PC-9 (cell line): Measurements from ENCODE around the gene MFF. TPM values are rescaled to one million over a fixed set of nuclear protein-coding genes. Genes with fewer than 3 reads are reported as not detected.
A peak's percentile ranks its signal among the peaks of the same experiment; 100 is the strongest.

Source experiments
- BruUV-seq: library from RNA; stranded (reverse); fragments of 400-500 nt; replicated peaks from 2 replicates; lab custom pipeline; 2021; lab: Mats Ljungman, UMichigan
- CTCF ChIA-PET: fragments of 300-600 bp; sonication (Branson Sonifier 250); formaldehyde crosslinking; loops from one replicate; lab custom pipeline; 2022; ENCODE audit warnings: antibody characterized with exemption; lab: Charles Lee
- POLR2A ChIA-PET: fragments of 300-600 bp; sonication (Branson Sonifier 250); formaldehyde crosslinking; loops from one replicate; lab custom pipeline; 2022; ENCODE audit warnings: antibody characterized with exemption; ENCODE audit not compliant: unreplicated experiment; lab: Charles Lee
- DNase-seq, 2 experiments: peaks; one replicate each; pipeline versions ENCODE4 v3.0.0 to v3.0.0-alpha.2; 2015 to 2022; ENCODE audit warnings: mixed read lengths in 1 of 2
- H2AFZ ChIP-seq: fragments of 200-600 bp; sonication (generic); 2 replicates; pipeline ENCODE4 v1.8.1; 2017; ENCODE audit warnings: antibody characterized with exemption
- H3F3A ChIP-seq: fragments of 200-600 bp; sonication (generic); 2 replicates; pipeline ENCODE4 v1.8.1; 2017; ENCODE audit warnings: antibody characterized with exemption, mild to moderate bottlenecking, low read depth; ENCODE audit not compliant: insufficient read depth
- H3K27ac ChIP-seq: fragments of 200-600 bp; sonication (generic); 2 replicates; pipeline ENCODE4 v1.6.1; 2016; ENCODE audit warnings: mixed run types
- H3K27me3 ChIP-seq: fragments of 200-600 bp; sonication (generic); 2 replicates; pipeline ENCODE4 v1.6.1; 2016; ENCODE audit warnings: low read depth, mixed run types; ENCODE audit not compliant: insufficient read depth
- H3K36me3 ChIP-seq: fragments of 200-600 bp; sonication (generic); 2 replicates; pipeline ENCODE4 v1.6.1; 2016; ENCODE audit warnings: low read depth, mixed run types
- H3K4me1 ChIP-seq: fragments of 200-600 bp; sonication (generic); replicated peaks from 2 replicates; pipeline ENCODE4 v1.6.1; 2016; ENCODE audit warnings: mixed run types; ENCODE audit not compliant: insufficient read depth
- H3K4me2 ChIP-seq: fragments of 200-600 bp; sonication (generic); 2 replicates; pipeline ENCODE4 v1.6.1; 2017; ENCODE audit warnings: mixed run types
- H3K4me3 ChIP-seq: fragments of 200-600 bp; sonication (generic); 2 replicates; pipeline ENCODE4 v1.6.1; 2016; ENCODE audit warnings: mixed run types
- H3K79me2 ChIP-seq: fragments of 200-600 bp; sonication (generic); 2 replicates; pipeline ENCODE4 v1.6.1; 2017; ENCODE audit warnings: low read depth, mixed run types
- H3K9me2 ChIP-seq: fragments of 200-600 bp; sonication (generic); 2 replicates; pipeline ENCODE4 v1.8.1; 2017; ENCODE audit warnings: mild to moderate bottlenecking; ENCODE audit not compliant: insufficient read depth
- H3K9me3 ChIP-seq: fragments of 200-600 bp; sonication (generic); 2 replicates; pipeline ENCODE4 v1.8.1; 2016; ENCODE audit warnings: low read depth; ENCODE audit not compliant: insufficient read depth
- H4K20me1 ChIP-seq: fragments of 200-600 bp; sonication (generic); 2 replicates; pipeline ENCODE4 v1.8.1; 2017; ENCODE audit not compliant: insufficient read depth
- CTCF ChIP-seq: fragments of 200-600 bp; sonication (generic); conservative IDR thresholded peaks from 2 replicates; pipeline ENCODE4 v1.6.1; 2017; ENCODE audit warnings: mixed run types, antibody characterized with exemption, mild to moderate bottlenecking, moderate library complexity
- EZH2 ChIP-seq: fragments of 200-600 bp; sonication (generic); IDR thresholded peaks from 2 replicates; pipeline ENCODE4 v1.8.0; 2017; ENCODE audit warnings: antibody characterized with exemption, low read depth
- intact Hi-C: fragments of 100-400 bp; cut with micrococcal nuclease; formaldehyde crosslinking; loops from one replicate; pipeline ENCODE4 v1.10.0; 2022; ENCODE audit not compliant: unreplicated experiment
- total RNA-seq: library from RNA; stranded (reverse); gene quantifications from 2 replicates; pipeline ENCODE4 v1.2.3, GENCODE V29; 2021

MFF gene
- total RNA-seq, 1 experiment from 2014 or later = 144 TPM

- peaks cover 32% of the 10 kb centered on the region for H3F3A ChIP-seq
- no peaks in the 10 kb centered on the region for H3K9me3 ChIP-seq
- peaks cover 7% of the 10 kb centered on the region; the same call in 1 of the 2 replicates for H3K79me2 ChIP-seq
- H3K27me3 ChIP-seq = no peaks in the 10 kb centered on the region
- TSS peak; percentile 89 for BruUV-seq
- TF ChIP-seq EZH2 = no peak
- TF ChIP-seq CTCF = peak; percentile 82
- peak; percentile 72 to 95 for DNase-seq
- H4K20me1 ChIP-seq = no peaks in the 10 kb centered on the region
- POLR2A ChIA-PET = interaction anchor here (0.6 kb wide), 2 partner anchors 8 to 77 kb away, joined by 6 to 10 read pairs; no protein-coding TSS in a partner anchor
- no peak overlapping the region for H2AFZ ChIP-seq
- peak overlapping the region; percentile 65 for H3K4me2 ChIP-seq
- intact Hi-C loops = loop anchor here (1.0 to 10.0 kb wide), 9 partner anchors 66 to 638 kb away; partner anchors contain the start of gene AGFG1
- peak overlapping the region; percentile 84 for H3K27ac ChIP-seq
- no peaks in the 10 kb centered on the region for H3K36me3 ChIP-seq
- H3K9me2 ChIP-seq = no peaks in the 10 kb centered on the region
- peaks cover 57% of the 10 kb centered on the region for H3K4me1 ChIP-seq
- CTCF ChIA-PET = interaction anchor here (0.5 to 1.1 kb wide), 7 partner anchors 20 to 360 kb away, joined by 3 to 6 read pairs (median 4); no protein-coding TSS in a partner anchor
- H3K4me3 ChIP-seq = no peak overlapping the region
Observed at GRCh38 chr2:227406177-227407031, 81.4 kb downstream of the MFF start.

Other genes starting within 250 kb of the MFF start
- 5.6 and 6.0 TPM in 2 replicates for gene COL4A4, start 161.0 kb upstream of the MFF start, total RNA-seq
- 2.2 and 3.5 TPM in 2 replicates for gene COL4A3, start 160.6 kb upstream of the MFF start, total RNA-seq
- not detected in 2 replicates for gene TM4SF20, start 54.1 kb downstream of the MFF start, total RNA-seq
- not detected in 2 replicates for gene SCYGR1, start 62.7 kb downstream of the MFF start, total RNA-seq
- 82.8 and 119 TPM in 2 replicates for gene AGFG1, start 146.9 kb downstream of the MFF start, total RNA-seq